DMS153 (cell line): ENCODE data around the gene RGS6.

Experiments
- DNase-seq: peaks from one replicate; lab custom pipeline; 2025; lab: John Stamatoyannopoulos, UW

The RGS6 gene

GRCh38 chr14:72314808-72315435, 382.7 kb downstream of the RGS6 start:
- no peak for DNase-seq

GRCh38 chr14:72315714-72316113, 383.5 kb downstream of the RGS6 start:
- no peak for DNase-seq

GRCh38 chr14:72318648-72319047, 386.4 kb downstream of the RGS6 start:
- DNase-seq: no peak

- DNase-seq: no peak
Measured at GRCh38 chr14:72332046-72332445, 399.8 kb downstream of the RGS6 start.

- DNase-seq: no peak
Measured at GRCh38 chr14:72332871-72333270, 400.6 kb downstream of the RGS6 start.

- no peak for DNase-seq
Measured at GRCh38 chr14:72333357-72333756, 401.1 kb downstream of the RGS6 start.

GRCh38 chr14:72336311-72336980, 404.2 kb downstream of the RGS6 start:
- no peak for DNase-seq

- no peak for DNase-seq
Measured at GRCh38 chr14:72341237-72341636, 409.0 kb downstream of the RGS6 start.

- no peak for DNase-seq
Measured at GRCh38 chr14:72341686-72342085, 409.5 kb downstream of the RGS6 start.

GRCh38 chr14:72347118-72347517, 414.9 kb downstream of the RGS6 start:
- no peak for DNase-seq

- DNase-seq: no peak
Measured at GRCh38 chr14:72350215-72350614, 418.0 kb downstream of the RGS6 start.

GRCh38 chr14:72352012-72352411, 419.8 kb downstream of the RGS6 start:
- no peak for DNase-seq

GRCh38 chr14:72366619-72367018, 434.4 kb downstream of the RGS6 start:
- DNase-seq: no peak

GRCh38 chr14:72369106-72369505, 436.9 kb downstream of the RGS6 start:
- no peak for DNase-seq

- no peak for DNase-seq
Measured at GRCh38 chr14:72377016-72377415, 444.8 kb downstream of the RGS6 start.

- no peak for DNase-seq
Measured at GRCh38 chr14:72380456-72380855, 448.2 kb downstream of the RGS6 start.

GRCh38 chr14:72383865-72384264, 451.6 kb downstream of the RGS6 start:
- DNase-seq: no peak

GRCh38 chr14:72387726-72388125, 455.5 kb downstream of the RGS6 start:
- no peak for DNase-seq

GRCh38 chr14:72389200-72389599, 457.0 kb downstream of the RGS6 start:
- DNase-seq: no peak

- no peak for DNase-seq
Measured at GRCh38 chr14:72401101-72401625, 468.9 kb downstream of the RGS6 start.

- DNase-seq: no peak
Measured at GRCh38 chr14:72401632-72402376, 469.6 kb downstream of the RGS6 start.

- DNase-seq: no peak
Measured at GRCh38 chr14:72402377-72402772, 470.1 kb downstream of the RGS6 start.
